Natural killer cell (primary cell): ENCODE data around the gene MICOS13. TPM values are rescaled to one million over a fixed set of nuclear protein-coding genes. Genes with fewer than 3 reads are reported as not detected.

Source experiments
- ATAC-seq, 3 donors: fragments of 150-1000 bp in 2 of 3; fragments of 200-7000 bp in 1 of 3; cut with Tn5 transposase; 1 replicate in 1 of 3; 2 replicates in 2 of 3; pipeline ENCODE4 v1.10.0; 2021; ENCODE audit warnings: mild to moderate bottlenecking in 2 of 3, moderate library complexity in 2 of 3
- DNase-seq, 2 donors: peaks; one replicate each; pipeline versions ENCODE4 v3.0.0 to v3.0.0-alpha.2; 2013 to 2021; ENCODE audit warnings: mixed read lengths in 1 of 2
- H3K27ac ChIP-seq: one replicate; pipeline ENCODE4 v1.5.1; 2013; ENCODE audit warnings: mild to moderate bottlenecking, low read length
- H3K27me3 ChIP-seq: one replicate; pipeline ENCODE4 v1.6.1; 2013; ENCODE audit warnings: low read length; ENCODE audit not compliant: control insufficient read depth, insufficient read depth
- H3K36me3 ChIP-seq: one replicate; pipeline ENCODE4 v1.6.1; 2013; ENCODE audit warnings: low read length; ENCODE audit not compliant: control insufficient read depth, insufficient read depth
- H3K4me1 ChIP-seq: one replicate; pipeline ENCODE4 v1.6.1; 2013; ENCODE audit warnings: low read length; ENCODE audit not compliant: control insufficient read depth, insufficient read depth
- H3K4me3 ChIP-seq: one replicate; pipeline ENCODE4 v1.5.1; 2013; ENCODE audit warnings: low read length
- H3K9me3 ChIP-seq: one replicate; pipeline ENCODE4 v1.6.1; 2013; ENCODE audit warnings: low read length; ENCODE audit not compliant: control insufficient read depth, insufficient read depth
- H3K27ac Mint-ChIP-seq, 2 donors: one replicate each; pipeline ENCODE4 v1.8.0; 2022; ENCODE audit warnings: mild to moderate bottlenecking in 2 of 2, mixed read lengths in 2 of 2, moderate library complexity in 1 of 2
- H3K27me3 Mint-ChIP-seq, 2 donors: one replicate each; pipeline ENCODE4 v1.8.0; 2022; ENCODE audit warnings: low read depth in 2 of 2, mixed read lengths in 2 of 2
- H3K36me3 Mint-ChIP-seq: one replicate; pipeline ENCODE4 v1.8.0; 2022; ENCODE audit warnings: mixed read lengths
- H3K4me1 Mint-ChIP-seq, 2 donors: one replicate each; pipeline ENCODE4 v1.8.0; 2022; ENCODE audit warnings: mixed read lengths in 2 of 2
- H3K4me3 Mint-ChIP-seq: one replicate; pipeline ENCODE4 v1.8.0; 2022; ENCODE audit warnings: mild to moderate bottlenecking, moderate library complexity, mixed read lengths
- H3K9me3 Mint-ChIP-seq, 2 donors: one replicate each; pipeline ENCODE4 v1.8.0; 2022; ENCODE audit warnings: mixed read lengths in 2 of 2
- WGBS: methylation state at CpG from one replicate; pipeline ENCODE4 v1.1.7; 2013; ENCODE audit warnings: missing lambda C conversion rate; ENCODE audit not compliant: insufficient coverage; 5-methylcytosine and 5-hydroxymethylcytosine counted together
- intact Hi-C: fragments of 100-400 bp; cut with micrococcal nuclease; formaldehyde crosslinking; loops from one replicate; pipeline ENCODE4 v1.14.2; 2022
- total RNA-seq, 4 donors: library from RNA; stranded (reverse); fragments of 120-200 nt in 1 of 4; gene quantifications; one replicate each; pipeline versions ENCODE4 v1.2.3 to v1.2.4, GENCODE V29; 2013 to 2022
- TF ChIP-seq, protein P1 (sequence below): fragments of 200-600 bp; IDR thresholded peaks from one replicate; pipeline ENCODE4 v1.8.0; 2022; ENCODE audit warnings: antibody characterized with exemption

MICOS13 gene, protein sequence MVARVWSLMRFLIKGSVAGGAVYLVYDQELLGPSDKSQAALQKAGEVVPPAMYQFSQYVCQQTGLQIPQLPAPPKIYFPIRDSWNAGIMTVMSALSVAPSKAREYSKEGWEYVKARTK
- 10 to 100 TPM; 17.7 to 27.7 (median 25.1) TPM for total RNA-seq
- 30.8 TPM for total RNA-seq (2013)

DNA sequence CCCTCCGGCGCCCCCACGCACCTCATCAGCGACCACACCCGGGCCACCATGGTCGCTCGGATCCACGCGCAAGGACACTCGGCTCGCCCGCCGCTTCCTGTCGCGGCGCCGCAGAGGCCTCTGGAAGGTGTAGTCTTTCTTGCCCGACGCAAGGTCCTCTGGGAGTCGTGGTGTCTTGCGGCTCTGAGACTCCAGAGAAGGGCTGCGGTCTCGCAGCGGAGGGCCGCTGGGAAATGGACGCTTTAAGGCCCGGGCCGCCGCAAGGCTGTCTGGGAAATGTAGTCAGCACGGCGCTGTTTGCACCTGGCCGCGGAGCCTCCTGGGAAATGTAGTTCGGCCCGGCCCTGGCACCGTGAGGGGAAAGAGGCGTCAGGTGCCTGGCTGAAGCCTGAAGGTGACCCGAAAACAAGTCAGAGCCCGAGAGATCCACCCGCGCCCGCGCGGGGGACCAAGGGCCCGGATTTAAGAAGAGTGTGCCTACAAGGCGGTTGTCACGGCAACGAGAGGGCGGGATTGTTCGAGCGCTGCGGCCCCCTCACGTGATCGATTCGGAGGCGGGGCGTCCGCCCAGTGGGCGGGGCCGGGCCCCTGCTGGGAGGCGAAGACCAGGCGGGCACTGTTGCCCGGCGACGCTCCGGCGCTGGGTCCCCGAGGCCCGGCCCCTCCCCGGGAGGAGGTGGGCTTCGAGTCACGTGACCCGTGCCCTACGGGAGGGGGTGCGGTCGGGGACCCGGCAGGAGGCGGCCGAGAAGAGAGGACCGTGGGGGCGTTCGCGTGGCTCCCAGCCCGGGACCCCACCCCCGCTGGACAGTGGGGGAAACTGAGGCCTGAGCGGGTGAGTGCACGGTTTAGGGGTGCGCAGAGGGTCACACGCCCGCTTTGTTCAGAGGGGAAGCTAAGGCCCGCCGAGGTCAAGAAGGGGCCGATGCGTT is at the start of gene MICOS13, which contains the start of gene HSD11B1L:
MICOS13 (minus strand) TSS at position 80 of the 932 bp plus-strand sequence; CDS start at position 50, 30 bp downstream.
HSD11B1L (plus strand) TSS at position 591 of the 932 bp plus-strand sequence. CDS start 3,806 bp downstream, outside the sequence.
- intact Hi-C loops, result loop anchor here (1.0 to 2.0 kb wide), 4 partner anchors 10 to 110 kb away; partner anchors contain the start of genes CATSPERD, DUS3L, LONP1 and RPL36
- H3K4me1 ChIP-seq, result peaks cover 17% of the 10 kb centered on the region
- H3K27me3 ChIP-seq, result no peaks in the 10 kb centered on the region
- ATAC-seq (peak; percentile 92 to 97 (median 92)), DNase-seq (peak; percentile 99 to 100)
- H3K36me3 ChIP-seq, result peaks cover 2% of the 10 kb centered on the region
- under 1% methylated on average over 94 of the region's 94 CpGs for WGBS
- Mint-ChIP-seq H3K36me3 (no peaks in the 10 kb centered on the region), H3K4me3 (peak within 1 kb of the TSS; percentile 98), H3K27ac (peak within 1 kb of the TSS; percentile 99 to 100), H3K4me1 (peaks cover 15 to 38% of the 10 kb centered on the region in 2 donors), H3K27me3 (no peaks in the 10 kb centered on the region), H3K9me3 (no peaks in the 10 kb centered on the region)
- peak within 1 kb of the TSS; percentile 95 for H3K4me3 ChIP-seq
- H3K9me3 ChIP-seq, result no peaks in the 10 kb centered on the region
- TF ChIP-seq, protein P1, sequence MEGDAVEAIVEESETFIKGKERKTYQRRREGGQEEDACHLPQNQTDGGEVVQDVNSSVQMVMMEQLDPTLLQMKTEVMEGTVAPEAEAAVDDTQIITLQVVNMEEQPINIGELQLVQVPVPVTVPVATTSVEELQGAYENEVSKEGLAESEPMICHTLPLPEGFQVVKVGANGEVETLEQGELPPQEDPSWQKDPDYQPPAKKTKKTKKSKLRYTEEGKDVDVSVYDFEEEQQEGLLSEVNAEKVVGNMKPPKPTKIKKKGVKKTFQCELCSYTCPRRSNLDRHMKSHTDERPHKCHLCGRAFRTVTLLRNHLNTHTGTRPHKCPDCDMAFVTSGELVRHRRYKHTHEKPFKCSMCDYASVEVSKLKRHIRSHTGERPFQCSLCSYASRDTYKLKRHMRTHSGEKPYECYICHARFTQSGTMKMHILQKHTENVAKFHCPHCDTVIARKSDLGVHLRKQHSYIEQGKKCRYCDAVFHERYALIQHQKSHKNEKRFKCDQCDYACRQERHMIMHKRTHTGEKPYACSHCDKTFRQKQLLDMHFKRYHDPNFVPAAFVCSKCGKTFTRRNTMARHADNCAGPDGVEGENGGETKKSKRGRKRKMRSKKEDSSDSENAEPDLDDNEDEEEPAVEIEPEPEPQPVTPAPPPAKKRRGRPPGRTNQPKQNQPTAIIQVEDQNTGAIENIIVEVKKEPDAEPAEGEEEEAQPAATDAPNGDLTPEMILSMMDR, result no peak
- peak within 1 kb of the TSS; percentile 97 for H3K27ac ChIP-seq

DNA sequence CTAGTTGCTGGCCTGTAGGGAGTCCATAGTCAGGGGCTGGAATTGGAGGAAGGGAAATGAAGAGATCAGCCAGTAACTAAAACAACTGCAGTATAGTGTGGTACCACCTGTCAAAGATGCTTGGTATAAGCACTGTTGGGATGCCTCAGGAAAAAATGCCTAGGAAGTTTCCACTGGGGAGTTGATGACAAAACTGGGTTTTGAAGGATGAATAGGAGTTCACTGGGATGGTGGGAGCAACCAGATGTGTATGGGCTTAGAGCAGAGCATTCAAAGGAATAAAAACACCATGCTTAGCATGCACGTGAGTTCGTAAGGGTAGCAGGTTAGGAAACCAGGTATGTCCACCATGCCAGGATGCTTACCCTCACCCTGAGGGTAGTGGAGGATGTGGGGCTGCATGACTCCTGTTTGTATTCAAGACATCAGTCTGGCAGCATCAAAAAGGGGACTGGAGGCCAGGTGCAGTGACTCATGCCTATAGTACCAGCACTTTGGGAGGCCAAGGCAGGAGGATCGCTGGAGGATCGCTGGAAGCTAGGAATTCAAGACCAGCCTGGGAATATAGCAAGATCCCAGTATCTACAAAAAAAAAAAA is 47.2 kb upstream of the MICOS13 start:
- Histone ChIP-seq H3K9me3 (no peaks in the 10 kb centered on the region), H3K4me3 (no peak overlapping the region), H3K36me3 (no peaks in the 10 kb centered on the region), H3K4me1 (no peaks in the 10 kb centered on the region), H3K27me3 (no peaks in the 10 kb centered on the region), H3K27ac (no peak overlapping the region)
- TF ChIP-seq, protein P1, result no peak
- intact Hi-C loops, result no loop called here
- ATAC-seq (no peak), DNase-seq (no peak)
- peaks cover 2 to 5% of the 10 kb centered on the region in 2 donors for H3K27me3 Mint-ChIP-seq
- H3K9me3 Mint-ChIP-seq, result no peaks in the 10 kb centered on the region
- 100% methylated on average over 4 of the region's 4 CpGs for WGBS
- H3K4me1 Mint-ChIP-seq, result no peaks in the 10 kb centered on the region
- no peak overlapping the region for H3K27ac Mint-ChIP-seq
- no peak overlapping the region for H3K4me3 Mint-ChIP-seq
- no peaks in the 10 kb centered on the region for H3K36me3 Mint-ChIP-seq

DNA sequence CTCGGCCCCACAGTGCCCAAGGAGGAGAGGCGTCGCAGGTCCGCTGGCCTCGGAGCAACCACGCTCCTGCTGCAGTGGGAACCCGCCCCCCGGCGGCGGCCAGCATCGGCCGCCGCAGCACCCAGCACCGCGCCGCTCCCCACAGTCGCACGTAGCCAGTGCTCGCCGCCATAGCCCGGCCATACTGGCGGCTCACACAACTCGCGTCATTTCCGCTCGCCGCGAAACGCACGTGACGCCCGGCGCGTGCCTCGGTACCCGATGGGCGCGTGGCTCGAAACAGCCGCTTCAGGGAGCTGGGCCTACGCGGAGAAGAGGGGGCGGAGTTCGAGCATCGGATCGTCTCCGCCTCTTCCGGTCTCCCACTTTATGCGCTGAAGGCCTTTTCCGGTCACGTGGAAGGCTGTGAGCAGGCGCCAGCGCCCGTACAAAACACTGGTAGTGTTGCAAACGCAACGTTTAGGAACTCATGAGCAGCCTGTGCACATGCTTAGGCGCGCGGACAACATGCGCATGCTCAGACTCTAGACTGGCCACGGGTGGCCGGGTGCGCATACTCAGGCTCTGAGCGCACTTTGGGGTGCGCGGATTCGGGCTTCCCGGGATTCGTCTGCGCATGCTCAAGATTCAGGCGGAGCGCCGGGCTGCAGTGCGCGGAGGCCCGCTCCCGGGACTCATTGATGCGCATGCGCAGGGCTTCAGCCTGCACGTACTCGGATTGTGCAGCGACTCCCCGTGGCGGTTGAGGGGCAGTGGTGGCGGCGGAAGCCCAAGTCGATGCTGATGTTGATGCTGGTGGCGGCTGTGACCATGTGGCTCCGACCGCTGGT is 39.9 kb upstream of the MICOS13 start, which contains the start of the genes CATSPERD and LONP1:
CATSPERD (plus strand) TSS at position 677 of the 830 bp plus-strand sequence; CDS start at position 778, 101 bp downstream.
LONP1 (minus strand) TSS at position 186 of the 830 bp plus-strand sequence; CDS start at position 172, 14 bp downstream.
- under 1% methylated on average over 90 of the region's 90 CpGs for WGBS
- H3K27me3 ChIP-seq, result no peaks in the 10 kb centered on the region
- H3K4me1 ChIP-seq, result peaks cover 31% of the 10 kb centered on the region
- H3K9me3 Mint-ChIP-seq, result no peaks in the 10 kb centered on the region
- intact Hi-C loops, result loop anchor here (1.0 to 2.0 kb wide), 5 partner anchors 30 to 184 kb away; partner anchors contain the start of genes DUS3L, MICOS13, RPL36 and SAFB
- peak; percentile 96 to 100 for DNase-seq
- no peaks in the 10 kb centered on the region for H3K36me3 Mint-ChIP-seq
- H3K4me3 ChIP-seq, result peak within 1 kb of the TSS; percentile 68
- ATAC-seq, result peak; percentile 87 to 96 (median 87)
- TF ChIP-seq, protein P1, result peak; percentile 67
- H3K27ac Mint-ChIP-seq, result peak within 1 kb of the TSS; percentile 92 to 95
- peak within 1 kb of the TSS; percentile 89 for H3K4me3 Mint-ChIP-seq
- peak within 1 kb of the TSS; percentile 82 for H3K27ac ChIP-seq
- H3K9me3 ChIP-seq, result no peaks in the 10 kb centered on the region
- H3K36me3 ChIP-seq, result peaks cover 3% of the 10 kb centered on the region
- peaks cover 0 to 2% of the 10 kb centered on the region in 2 donors for H3K27me3 Mint-ChIP-seq
- peaks cover 10 to 23% of the 10 kb centered on the region in 2 donors for H3K4me1 Mint-ChIP-seq
